Endothelial cell of umbilical vein (primary cell): ENCODE data around the gene KIRREL1.

ENCODE experiments used
- CTCF ChIP-seq, 2 donors: IDR thresholded peaks; 1 replicate in 1 of 2; 2 replicates in 1 of 2; pipeline ENCODE4 v1.5.1; 2011; ENCODE audit warnings: low read length in 2 of 2, mild to moderate bottlenecking in 2 of 2, moderate library complexity in 2 of 2, control low read depth in 1 of 2, inconsistent platforms in 1 of 2, low read depth in 1 of 2; ENCODE audit not compliant: insufficient read depth in 1 of 2; ENCODE audit errors: extremely low read depth in 1 of 2
- EZH2 ChIP-seq: IDR thresholded peaks from 2 replicates; pipeline ENCODE4 v1.6.1; 2012; ENCODE audit warnings: borderline replicate concordance, low read depth, mild to moderate bottlenecking, moderate library complexity, low read length, inconsistent platforms; ENCODE audit not compliant: severe bottlenecking
- JUN ChIP-seq: IDR thresholded peaks from 2 replicates; pipeline ENCODE4 v1.6.1; 2011; ENCODE audit warnings: borderline replicate concordance, low read depth; ENCODE audit not compliant: insufficient read length, insufficient read depth
- MYC ChIP-seq: IDR thresholded peaks from one replicate; pipeline ENCODE4 v1.6.1; 2011; ENCODE audit warnings: mild to moderate bottlenecking, low read depth, low read length
- POLR2A ChIP-seq: IDR thresholded peaks from 2 replicates; pipeline ENCODE4 v1.6.1; 2012; ENCODE audit warnings: low read depth, mild to moderate bottlenecking, control low read depth, low read length

DNA sequence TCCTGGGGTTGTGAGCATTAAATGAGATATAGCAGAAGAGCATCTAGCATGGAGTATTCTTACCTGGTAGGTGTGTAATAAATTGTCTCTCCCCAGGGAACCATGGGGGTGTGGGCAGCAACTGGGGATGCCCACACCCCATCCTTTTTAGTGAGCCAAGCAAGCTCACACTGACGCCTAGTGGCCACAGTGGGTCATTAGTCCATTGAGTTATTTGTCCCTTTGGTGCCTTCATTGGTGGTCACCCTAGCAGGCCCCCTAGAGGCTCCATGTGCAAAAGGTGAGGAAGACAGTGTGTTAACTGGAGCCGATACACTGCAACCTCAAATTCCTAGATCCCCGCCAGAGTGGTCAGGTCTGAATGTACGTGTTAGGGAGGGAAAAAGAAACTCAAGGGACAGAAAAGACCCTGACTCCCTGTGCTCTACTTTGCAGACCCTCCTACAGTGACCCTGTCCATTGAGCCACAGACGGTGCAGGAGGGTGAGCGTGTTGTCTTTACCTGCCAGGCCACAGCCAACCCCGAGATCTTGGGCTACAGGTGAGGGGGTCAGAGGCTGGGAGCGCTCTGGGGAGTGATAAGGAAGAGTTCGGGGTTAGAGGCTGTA, 94.0 kb downstream of the KIRREL1 start:
- TF ChIP-seq CTCF (IDR thresholded peaks at IDR 0.05; ENCODE audit: extremely low read depth in 1 of 2, insufficient read depth in 1 of 2, low read depth in 1 of 2, low read length in 2 of 2) (peak; percentile 96 to 99), MYC (no peak), EZH2 (no peak), JUN (no peak), POLR2A (no peak)
